ENCODE measurements around the gene CDKN1A.

DNA sequence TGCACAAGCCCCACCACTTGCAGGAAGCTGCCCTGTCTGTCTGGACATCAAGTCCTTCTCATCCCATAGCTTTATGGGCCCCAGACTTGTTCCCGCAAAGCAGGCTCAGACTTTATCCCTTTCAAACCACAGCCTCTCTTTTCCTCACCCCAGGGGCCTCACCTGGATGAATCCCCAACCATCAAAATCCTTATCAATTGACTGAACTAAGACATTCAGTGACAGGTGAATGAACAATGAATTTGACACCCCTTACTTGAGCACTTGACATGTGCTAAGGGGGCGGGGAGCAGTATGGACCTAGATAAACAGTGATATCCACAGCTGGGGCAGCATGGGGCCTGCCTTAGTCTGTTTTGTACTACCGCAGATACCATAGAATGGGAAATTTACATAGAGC is 24.1 kb downstream of the CDKN1A start:
- TF ChIP-seq CBFB (CRISPR knock-in tag; IDR thresholded peaks at IDR 0.05; ENCODE audit: low read depth), result no peak
- TF ChIP-seq, protein P1, sequence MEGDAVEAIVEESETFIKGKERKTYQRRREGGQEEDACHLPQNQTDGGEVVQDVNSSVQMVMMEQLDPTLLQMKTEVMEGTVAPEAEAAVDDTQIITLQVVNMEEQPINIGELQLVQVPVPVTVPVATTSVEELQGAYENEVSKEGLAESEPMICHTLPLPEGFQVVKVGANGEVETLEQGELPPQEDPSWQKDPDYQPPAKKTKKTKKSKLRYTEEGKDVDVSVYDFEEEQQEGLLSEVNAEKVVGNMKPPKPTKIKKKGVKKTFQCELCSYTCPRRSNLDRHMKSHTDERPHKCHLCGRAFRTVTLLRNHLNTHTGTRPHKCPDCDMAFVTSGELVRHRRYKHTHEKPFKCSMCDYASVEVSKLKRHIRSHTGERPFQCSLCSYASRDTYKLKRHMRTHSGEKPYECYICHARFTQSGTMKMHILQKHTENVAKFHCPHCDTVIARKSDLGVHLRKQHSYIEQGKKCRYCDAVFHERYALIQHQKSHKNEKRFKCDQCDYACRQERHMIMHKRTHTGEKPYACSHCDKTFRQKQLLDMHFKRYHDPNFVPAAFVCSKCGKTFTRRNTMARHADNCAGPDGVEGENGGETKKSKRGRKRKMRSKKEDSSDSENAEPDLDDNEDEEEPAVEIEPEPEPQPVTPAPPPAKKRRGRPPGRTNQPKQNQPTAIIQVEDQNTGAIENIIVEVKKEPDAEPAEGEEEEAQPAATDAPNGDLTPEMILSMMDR (IDR thresholded peaks at IDR 0.05), result no peak
- no peak for TF ChIP-seq JUN (CRISPR knock-in tag; IDR thresholded peaks at IDR 0.05)
- TF ChIP-seq ELF4 (CRISPR knock-in tag; IDR thresholded peaks at IDR 0.05; ENCODE audit: low read depth), result no peak
- TF ChIP-seq TP53 (CRISPR knock-in tag; IDR thresholded peaks at IDR 0.05), result no peak
- TF ChIP-seq, protein P2, sequence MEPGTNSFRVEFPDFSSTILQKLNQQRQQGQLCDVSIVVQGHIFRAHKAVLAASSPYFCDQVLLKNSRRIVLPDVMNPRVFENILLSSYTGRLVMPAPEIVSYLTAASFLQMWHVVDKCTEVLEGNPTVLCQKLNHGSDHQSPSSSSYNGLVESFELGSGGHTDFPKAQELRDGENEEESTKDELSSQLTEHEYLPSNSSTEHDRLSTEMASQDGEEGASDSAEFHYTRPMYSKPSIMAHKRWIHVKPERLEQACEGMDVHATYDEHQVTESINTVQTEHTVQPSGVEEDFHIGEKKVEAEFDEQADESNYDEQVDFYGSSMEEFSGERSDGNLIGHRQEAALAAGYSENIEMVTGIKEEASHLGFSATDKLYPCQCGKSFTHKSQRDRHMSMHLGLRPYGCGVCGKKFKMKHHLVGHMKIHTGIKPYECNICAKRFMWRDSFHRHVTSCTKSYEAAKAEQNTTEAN (CRISPR knock-in tag; IDR thresholded peaks at IDR 0.05), result no peak
- no peak for TF ChIP-seq CREB1 (CRISPR knock-in tag; IDR thresholded peaks at IDR 0.05)
- TF ChIP-seq, protein P3, sequence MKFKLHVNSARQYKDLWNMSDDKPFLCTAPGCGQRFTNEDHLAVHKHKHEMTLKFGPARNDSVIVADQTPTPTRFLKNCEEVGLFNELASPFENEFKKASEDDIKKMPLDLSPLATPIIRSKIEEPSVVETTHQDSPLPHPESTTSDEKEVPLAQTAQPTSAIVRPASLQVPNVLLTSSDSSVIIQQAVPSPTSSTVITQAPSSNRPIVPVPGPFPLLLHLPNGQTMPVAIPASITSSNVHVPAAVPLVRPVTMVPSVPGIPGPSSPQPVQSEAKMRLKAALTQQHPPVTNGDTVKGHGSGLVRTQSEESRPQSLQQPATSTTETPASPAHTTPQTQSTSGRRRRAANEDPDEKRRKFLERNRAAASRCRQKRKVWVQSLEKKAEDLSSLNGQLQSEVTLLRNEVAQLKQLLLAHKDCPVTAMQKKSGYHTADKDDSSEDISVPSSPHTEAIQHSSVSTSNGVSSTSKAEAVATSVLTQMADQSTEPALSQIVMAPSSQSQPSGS (CRISPR knock-in tag; IDR thresholded peaks at IDR 0.05; ENCODE audit: borderline replicate concordance, low read depth), result no peak
- TF ChIP-seq, protein P4, sequence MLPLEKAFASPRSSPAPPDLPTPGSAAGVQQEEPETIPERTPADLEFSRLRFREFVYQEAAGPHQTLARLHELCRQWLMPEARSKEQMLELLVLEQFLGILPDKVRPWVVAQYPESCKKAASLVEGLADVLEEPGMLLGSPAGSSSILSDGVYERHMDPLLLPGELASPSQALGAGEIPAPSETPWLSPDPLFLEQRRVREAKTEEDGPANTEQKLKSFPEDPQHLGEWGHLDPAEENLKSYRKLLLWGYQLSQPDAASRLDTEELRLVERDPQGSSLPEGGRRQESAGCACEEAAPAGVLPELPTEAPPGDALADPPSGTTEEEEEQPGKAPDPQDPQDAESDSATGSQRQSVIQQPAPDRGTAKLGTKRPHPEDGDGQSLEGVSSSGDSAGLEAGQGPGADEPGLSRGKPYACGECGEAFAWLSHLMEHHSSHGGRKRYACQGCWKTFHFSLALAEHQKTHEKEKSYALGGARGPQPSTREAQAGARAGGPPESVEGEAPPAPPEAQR (CRISPR knock-in tag; IDR thresholded peaks at IDR 0.05), result no peak
- TF ChIP-seq, protein P5, sequence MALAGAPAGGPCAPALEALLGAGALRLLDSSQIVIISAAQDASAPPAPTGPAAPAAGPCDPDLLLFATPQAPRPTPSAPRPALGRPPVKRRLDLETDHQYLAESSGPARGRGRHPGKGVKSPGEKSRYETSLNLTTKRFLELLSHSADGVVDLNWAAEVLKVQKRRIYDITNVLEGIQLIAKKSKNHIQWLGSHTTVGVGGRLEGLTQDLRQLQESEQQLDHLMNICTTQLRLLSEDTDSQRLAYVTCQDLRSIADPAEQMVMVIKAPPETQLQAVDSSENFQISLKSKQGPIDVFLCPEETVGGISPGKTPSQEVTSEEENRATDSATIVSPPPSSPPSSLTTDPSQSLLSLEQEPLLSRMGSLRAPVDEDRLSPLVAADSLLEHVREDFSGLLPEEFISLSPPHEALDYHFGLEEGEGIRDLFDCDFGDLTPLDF (CRISPR knock-in tag; IDR thresholded peaks at IDR 0.05), result no peak
- TF ChIP-seq ZNF219 (CRISPR knock-in tag; IDR thresholded peaks at IDR 0.05; ENCODE audit: borderline replicate concordance), result no peak
- TF ChIP-seq, protein P6, sequence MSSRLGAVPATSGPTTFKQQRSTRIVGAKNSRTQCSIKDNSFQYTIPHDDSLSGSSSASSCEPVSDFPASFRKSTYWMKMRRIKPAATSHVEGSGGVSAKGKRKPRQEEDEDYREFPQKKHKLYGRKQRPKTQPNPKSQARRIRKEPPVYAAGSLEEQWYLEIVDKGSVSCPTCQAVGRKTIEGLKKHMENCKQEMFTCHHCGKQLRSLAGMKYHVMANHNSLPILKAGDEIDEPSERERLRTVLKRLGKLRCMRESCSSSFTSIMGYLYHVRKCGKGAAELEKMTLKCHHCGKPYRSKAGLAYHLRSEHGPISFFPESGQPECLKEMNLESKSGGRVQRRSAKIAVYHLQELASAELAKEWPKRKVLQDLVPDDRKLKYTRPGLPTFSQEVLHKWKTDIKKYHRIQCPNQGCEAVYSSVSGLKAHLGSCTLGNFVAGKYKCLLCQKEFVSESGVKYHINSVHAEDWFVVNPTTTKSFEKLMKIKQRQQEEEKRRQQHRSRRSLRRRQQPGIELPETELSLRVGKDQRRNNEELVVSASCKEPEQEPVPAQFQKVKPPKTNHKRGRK (CRISPR knock-in tag; IDR thresholded peaks at IDR 0.05; ENCODE audit: borderline replicate concordance), result no peak
- TF ChIP-seq, protein P7, sequence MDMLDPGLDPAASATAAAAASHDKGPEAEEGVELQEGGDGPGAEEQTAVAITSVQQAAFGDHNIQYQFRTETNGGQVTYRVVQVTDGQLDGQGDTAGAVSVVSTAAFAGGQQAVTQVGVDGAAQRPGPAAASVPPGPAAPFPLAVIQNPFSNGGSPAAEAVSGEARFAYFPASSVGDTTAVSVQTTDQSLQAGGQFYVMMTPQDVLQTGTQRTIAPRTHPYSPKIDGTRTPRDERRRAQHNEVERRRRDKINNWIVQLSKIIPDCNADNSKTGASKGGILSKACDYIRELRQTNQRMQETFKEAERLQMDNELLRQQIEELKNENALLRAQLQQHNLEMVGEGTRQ (CRISPR knock-in tag; IDR thresholded peaks at IDR 0.05), result no peak
- no peak for TF ChIP-seq ZBTB21 (CRISPR knock-in tag; IDR thresholded peaks at IDR 0.05; ENCODE audit: borderline replicate concordance)

All from WTC11 (cell line).